ENCODE results near the gene VDR. TPM values are rescaled to one million over a fixed set of nuclear protein-coding genes. Genes with fewer than 3 reads are reported as not detected.
A peak's percentile ranks its signal among the peaks of the same experiment; 100 is the strongest.

Gene VDR
- polyA plus RNA-seq, 3 donors: 6.0 to 14.8 (median 12.8) TPM

DNA sequence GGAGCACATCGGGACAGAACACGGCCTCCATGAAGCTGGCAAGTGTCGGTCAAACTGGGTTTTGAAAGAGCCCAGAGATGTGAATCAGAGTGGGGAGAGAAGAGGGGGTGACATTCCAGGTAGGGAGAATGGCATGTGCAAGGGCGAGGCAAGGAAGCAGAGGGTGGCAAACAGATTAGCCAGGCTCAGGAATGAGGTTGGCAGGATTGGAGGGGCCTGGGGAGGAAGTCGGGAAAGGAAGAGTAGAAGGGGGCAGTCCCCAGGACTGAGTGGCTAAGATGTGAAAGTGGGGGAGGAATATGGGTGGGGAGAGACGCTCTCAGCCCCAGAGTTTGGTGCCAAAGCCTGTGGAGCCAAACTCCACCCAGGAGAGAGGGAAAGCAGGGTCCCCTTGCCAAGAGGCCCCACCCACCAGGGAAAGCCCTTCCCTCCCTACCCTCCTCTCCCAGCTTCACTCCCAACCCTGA is 79.6 kb downstream of the VDR start:
- H3K9ac ChIP-seq (ENCODE audit: insufficient read depth, low read length, poor library complexity, severe bottlenecking): no peak overlapping the region
- intact Hi-C loops (cut with micrococcal nuclease): no loop called here
- TF ChIP-seq, protein P1, sequence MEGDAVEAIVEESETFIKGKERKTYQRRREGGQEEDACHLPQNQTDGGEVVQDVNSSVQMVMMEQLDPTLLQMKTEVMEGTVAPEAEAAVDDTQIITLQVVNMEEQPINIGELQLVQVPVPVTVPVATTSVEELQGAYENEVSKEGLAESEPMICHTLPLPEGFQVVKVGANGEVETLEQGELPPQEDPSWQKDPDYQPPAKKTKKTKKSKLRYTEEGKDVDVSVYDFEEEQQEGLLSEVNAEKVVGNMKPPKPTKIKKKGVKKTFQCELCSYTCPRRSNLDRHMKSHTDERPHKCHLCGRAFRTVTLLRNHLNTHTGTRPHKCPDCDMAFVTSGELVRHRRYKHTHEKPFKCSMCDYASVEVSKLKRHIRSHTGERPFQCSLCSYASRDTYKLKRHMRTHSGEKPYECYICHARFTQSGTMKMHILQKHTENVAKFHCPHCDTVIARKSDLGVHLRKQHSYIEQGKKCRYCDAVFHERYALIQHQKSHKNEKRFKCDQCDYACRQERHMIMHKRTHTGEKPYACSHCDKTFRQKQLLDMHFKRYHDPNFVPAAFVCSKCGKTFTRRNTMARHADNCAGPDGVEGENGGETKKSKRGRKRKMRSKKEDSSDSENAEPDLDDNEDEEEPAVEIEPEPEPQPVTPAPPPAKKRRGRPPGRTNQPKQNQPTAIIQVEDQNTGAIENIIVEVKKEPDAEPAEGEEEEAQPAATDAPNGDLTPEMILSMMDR (IDR thresholded peaks at IDR 0.05): no peak
- no peak overlapping the region for H2AFZ ChIP-seq (ENCODE audit: insufficient read depth, low read depth, low read length, poor library complexity, severe bottlenecking)
- H3K27me3 ChIP-seq (ENCODE audit: control insufficient read depth in 2 of 2, insufficient read depth in 2 of 2, low read length in 2 of 2): no peaks in the 10 kb centered on the region
- H3K4me1 ChIP-seq (ENCODE audit: control insufficient read depth in 1 of 2, insufficient read depth in 2 of 2, low read length in 2 of 2): peaks cover 77 to 91% of the 10 kb centered on the region in 2 donors
- DNase-seq: no peak
- H3K79me2 ChIP-seq (ENCODE audit: insufficient read depth, low read length): peaks cover 2% of the 10 kb centered on the region
- no peak overlapping the region for H3K4me3 ChIP-seq (replicated peaks in 1 of 3; ENCODE audit: low read depth in 2 of 3, low read length in 3 of 3)
- H3K4me2 ChIP-seq (replicated peaks; ENCODE audit: extremely low read depth, low read length, poor library complexity, severe bottlenecking): no peak overlapping the region
- no peak overlapping the region for H3K27ac ChIP-seq (ENCODE audit: low read depth in 1 of 2, low read length in 2 of 2)
- Mint-ChIP-seq H3K27ac (no peak overlapping the region), H3K9me3 (peaks cover 0 to 3% (median 0%) of the 10 kb centered on the region in 7 donors), H3K36me3 (no peaks in the 10 kb centered on the region), H3K27me3 (ENCODE audit: low read depth in 3 of 3) (peaks cover 0 to 3% (median 0%) of the 10 kb centered on the region in 3 donors), H3K4me3 (peak overlapping the region in 1 of 2 donors; percentile 9), H3K4me1 (peaks cover 84% of the 10 kb centered on the region)
- no peaks in the 10 kb centered on the region for H3K36me3 ChIP-seq (replicated peaks in 1 of 2; ENCODE audit: control insufficient read depth in 1 of 2, insufficient read depth in 2 of 2, low read length in 2 of 2)
- no peaks in the 10 kb centered on the region for H3K9me3 ChIP-seq (replicated peaks in 1 of 2; ENCODE audit: control insufficient read depth in 1 of 2, insufficient read depth in 1 of 2, low read length in 2 of 2)
- H4K20me1 ChIP-seq (ENCODE audit: insufficient read depth, low read length): no peaks in the 10 kb centered on the region
- 97% methylated on average over 5 of the region's 6 CpGs for WGBS (ENCODE audit: insufficient coverage)

DNA sequence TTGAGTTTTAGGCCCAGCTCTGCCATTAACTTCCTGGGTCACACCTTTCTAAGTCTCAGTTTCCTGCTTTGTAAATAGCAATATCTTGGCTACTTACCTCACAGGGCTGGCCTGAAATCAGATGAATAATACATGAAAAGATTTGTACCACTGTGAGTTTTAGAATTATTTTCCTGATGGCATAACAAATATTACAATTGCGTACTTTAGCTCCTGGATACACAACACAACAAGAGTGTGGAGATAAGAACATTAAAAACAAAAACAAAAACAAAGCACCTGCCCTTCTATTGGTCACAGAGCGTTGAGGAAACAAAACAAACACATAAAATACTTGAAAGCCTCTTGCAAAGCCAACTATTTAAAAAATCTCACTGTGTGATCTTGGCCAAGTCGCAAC is 80.2 kb downstream of the VDR start:
- peaks cover 0 to 3% (median 0%) of the 10 kb centered on the region in 3 donors for H3K27me3 Mint-ChIP-seq (ENCODE audit: low read depth in 3 of 3)
- Histone ChIP-seq H3K4me2 (replicated peaks; ENCODE audit: extremely low read depth, low read length, poor library complexity, severe bottlenecking) (no peak overlapping the region), H3K36me3 (replicated peaks in 1 of 2; ENCODE audit: control insufficient read depth in 1 of 2, insufficient read depth in 2 of 2, low read length in 2 of 2) (no peaks in the 10 kb centered on the region), H3K9ac (ENCODE audit: insufficient read depth, low read length, poor library complexity, severe bottlenecking) (no peak overlapping the region), H3K27ac (ENCODE audit: low read depth in 1 of 2, low read length in 2 of 2) (no peak overlapping the region), H2AFZ (ENCODE audit: insufficient read depth, low read depth, low read length, poor library complexity, severe bottlenecking) (no peak overlapping the region), H3K9me3 (replicated peaks in 1 of 2; ENCODE audit: control insufficient read depth in 1 of 2, insufficient read depth in 1 of 2, low read length in 2 of 2) (no peaks in the 10 kb centered on the region), H3K4me1 (ENCODE audit: control insufficient read depth in 1 of 2, insufficient read depth in 2 of 2, low read length in 2 of 2) (peaks cover 74 to 87% of the 10 kb centered on the region in 2 donors), H3K4me3 (replicated peaks in 1 of 3; ENCODE audit: low read depth in 2 of 3, low read length in 3 of 3) (no peak overlapping the region), H3K79me2 (ENCODE audit: insufficient read depth, low read length) (peaks cover 8% of the 10 kb centered on the region), H3K27me3 (ENCODE audit: control insufficient read depth in 2 of 2, insufficient read depth in 2 of 2, low read length in 2 of 2) (no peaks in the 10 kb centered on the region), H4K20me1 (ENCODE audit: insufficient read depth, low read length) (no peaks in the 10 kb centered on the region)
- peaks cover 83% of the 10 kb centered on the region for H3K4me1 Mint-ChIP-seq
- H3K4me3 Mint-ChIP-seq: peak overlapping the region in 1 of 2 donors; percentile 9
- intact Hi-C loops (cut with micrococcal nuclease): no loop called here
- H3K9me3 Mint-ChIP-seq: peaks cover 0 to 3% (median 0%) of the 10 kb centered on the region in 7 donors
- WGBS (ENCODE audit: insufficient coverage): no CpG with 5 or more reads among the region's 3 CpGs
- no peak for DNase-seq
- TF ChIP-seq, protein P1 (IDR thresholded peaks at IDR 0.05): no peak
- no peak overlapping the region for H3K27ac Mint-ChIP-seq
- H3K36me3 Mint-ChIP-seq: no peaks in the 10 kb centered on the region
